Cerebellar nuclear complex (tissue), 1 donor: Measurements from ENCODE around the gene FAM193A.
"Not testable (repeated sequence)": the region's sequence is repeated elsewhere in the genome, so short reads cannot be mapped to it uniquely, and the experiment has no call there.

Experiments
- DNase-seq, 2 experiments: peaks; one replicate each; lab custom pipeline; 2025; lab: John Stamatoyannopoulos, UW

Gene FAM193A

GRCh38 chr4:2754848-2755819 lies 218.7 kb downstream of the FAM193A start:
- no peak for DNase-seq

DNA sequence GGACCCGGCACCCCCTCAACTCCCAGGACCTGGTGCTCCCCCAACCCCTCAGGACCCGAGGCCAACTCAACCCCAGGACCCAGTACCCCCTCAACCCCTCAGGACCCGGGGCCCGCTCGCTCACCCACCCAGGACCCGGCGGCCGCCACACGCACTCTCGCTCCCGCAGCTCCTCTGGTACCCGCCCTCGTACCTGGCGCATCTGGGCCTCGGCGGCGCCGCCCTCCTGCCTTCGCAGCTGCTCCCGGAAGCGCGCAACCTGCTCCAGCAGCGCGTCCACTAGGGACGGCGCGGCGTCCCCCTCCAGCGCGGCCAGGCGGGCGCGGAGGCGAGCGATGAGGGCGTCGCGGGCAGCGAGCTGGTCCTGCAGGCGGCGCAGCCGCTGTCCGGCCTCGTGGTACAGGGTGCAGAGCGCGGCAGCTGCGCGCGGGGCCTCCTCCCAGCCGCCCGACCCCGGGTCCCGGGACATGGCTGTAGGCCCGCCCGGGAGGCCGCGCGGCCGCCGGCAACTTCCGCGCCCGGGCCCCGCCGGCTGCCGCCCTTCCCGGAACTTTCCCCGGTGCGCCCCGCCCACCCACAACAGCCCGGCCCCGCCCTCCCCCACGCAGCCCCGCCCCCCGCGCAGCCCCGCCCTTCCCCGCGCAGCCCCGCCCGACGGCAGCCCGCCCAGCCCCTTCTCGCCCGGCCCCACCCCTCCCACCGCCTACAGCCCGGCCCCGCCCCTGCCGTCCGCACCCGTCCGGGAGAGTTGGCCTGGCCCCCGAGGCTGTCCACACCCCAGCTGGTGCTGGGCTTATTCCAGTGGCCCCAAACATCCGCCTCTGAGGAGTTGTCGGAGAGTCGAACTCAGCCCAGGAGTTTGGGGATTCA lies 219.6 kb downstream of the FAM193A start, which contains the start of gene TNIP2:
TNIP2 (minus strand) TSS at position 516 of the 870 bp plus-strand sequence; CDS start at position 469, 47 bp downstream.
- DNase-seq: no peak

GRCh38 chr4:2756691-2757350 lies 220.4 kb downstream of the FAM193A start:
- no peak for DNase-seq

- no peak for DNase-seq
Observed at GRCh38 chr4:2757426-2757825, 221.0 kb downstream of the FAM193A start.

GRCh38 chr4:2761035-2761923 lies 224.8 kb downstream of the FAM193A start:
- no peak for DNase-seq

DNA sequence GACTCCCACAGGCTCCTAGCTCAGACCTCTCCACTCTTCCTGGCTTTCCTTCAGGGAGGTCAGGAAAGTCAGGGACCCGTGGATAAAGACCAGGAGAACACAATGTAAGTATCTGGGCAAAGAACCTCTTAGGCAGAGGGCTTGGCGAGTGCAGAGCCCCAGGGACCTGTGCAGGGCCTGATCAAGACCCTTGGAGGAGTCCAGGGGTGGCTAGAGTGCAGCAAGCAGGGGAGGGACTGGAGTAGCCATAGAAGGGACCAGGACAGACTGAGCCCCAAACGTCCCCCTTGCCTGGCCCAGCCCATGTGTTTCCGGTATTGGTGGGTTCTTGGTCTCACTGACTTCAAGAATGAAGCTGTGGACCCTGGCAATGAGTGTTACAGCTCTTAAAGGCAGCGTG lies 225.6 kb downstream of the FAM193A start:
- no peak for DNase-seq

DNA sequence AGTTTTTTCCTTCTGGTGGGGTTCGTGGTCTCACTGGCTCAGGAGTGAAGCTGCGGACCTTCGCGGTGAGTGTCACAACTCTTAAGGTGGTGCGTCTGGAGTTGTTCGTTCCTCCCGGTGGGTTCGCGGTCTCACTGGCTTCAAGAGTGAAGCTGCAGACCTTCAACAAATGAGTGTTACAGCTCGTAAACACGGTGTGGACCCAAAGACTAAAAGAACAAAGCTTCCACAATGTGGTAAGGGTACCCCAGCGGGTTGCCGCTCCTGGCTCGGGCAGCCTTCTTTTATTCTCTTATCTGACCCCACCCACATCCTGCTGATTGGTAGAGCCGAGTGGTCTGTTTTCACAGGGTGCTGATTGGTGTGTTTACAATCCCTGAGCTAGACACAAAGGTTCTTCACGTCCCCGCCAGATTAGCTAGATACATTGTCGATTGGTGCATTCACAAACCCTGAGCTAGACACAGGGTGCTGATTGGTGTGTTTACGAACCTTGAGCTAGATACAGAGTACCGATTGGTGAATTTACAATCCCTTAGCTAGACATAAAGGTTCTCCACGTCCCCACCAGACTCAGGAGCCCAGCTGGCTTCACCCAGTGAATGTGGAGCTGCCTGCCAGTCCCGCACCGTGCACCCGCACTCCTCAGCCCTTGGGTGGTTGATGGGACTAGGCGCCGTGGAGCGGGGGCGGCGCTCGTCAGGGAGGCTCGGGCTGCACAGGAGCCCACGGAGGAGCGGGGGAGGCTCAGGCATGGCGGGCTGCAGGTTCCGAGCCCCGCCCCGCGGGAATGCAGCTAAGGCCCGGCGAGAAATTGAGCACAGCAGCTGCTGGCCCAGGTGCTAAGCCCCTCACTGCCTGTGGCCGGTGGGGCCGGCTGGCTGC lies 226.3 kb downstream of the FAM193A start:
- not testable (repeated sequence) for DNase-seq

DNA sequence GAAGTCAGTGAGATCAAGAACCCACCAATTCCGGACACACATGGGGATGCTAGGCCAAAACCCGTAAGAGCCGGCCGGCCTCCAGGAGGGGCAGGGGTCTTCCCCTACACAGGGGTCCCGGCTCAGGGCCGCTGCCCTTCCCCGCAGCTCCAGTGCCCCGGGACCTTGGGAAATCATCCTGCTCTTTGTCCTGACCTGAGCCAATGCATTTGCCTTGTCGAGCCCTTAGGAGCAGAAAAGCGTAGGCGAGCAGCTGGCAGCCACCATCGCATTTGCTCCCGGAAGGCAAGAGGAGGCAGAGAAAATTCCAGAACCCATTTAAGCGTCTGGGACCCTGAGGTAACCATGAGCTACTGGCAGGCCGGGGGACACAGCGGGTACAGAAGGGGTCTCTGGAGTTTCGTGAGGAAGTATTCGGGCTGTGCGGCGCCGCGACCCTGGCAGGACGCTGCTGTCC lies 227.1 kb downstream of the FAM193A start:
- no peak for DNase-seq

- DNase-seq: no peak
Observed at GRCh38 chr4:2765832-2766526, 229.5 kb downstream of the FAM193A start.

DNA sequence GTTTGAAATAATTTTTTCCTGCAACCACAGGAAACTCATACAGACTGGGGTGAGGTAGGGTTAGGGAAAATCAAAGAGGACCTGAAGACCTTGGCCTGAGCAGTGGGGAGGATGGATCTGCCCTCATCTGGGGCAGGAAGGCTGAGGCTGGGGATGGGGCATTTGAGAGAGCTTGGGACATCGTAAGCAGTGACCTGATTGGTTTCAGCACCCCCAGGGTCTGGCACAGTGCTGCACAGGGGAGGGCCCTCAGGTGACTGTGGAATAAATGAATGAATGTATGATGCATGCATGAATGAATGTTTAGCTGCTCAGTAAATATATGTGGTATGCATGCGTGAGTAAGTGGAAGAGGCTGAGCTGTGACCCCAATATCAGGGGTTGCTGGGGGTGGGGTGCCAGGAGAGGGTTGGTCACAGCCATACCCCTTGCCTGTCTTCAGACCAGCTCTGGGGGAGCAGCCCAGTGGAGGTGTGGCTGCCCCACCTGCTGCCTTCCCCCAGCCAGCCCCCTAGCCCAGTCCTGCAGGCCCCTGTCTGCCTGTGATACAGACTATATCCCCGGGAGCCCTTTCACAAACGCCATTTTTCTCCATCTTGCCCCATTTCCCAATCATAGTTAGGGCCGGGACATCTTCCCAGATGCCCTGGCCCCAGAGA lies 230.7 kb downstream of the FAM193A start:
- DNase-seq: no peak

- no peak for DNase-seq
Observed at GRCh38 chr4:2767705-2768074, 231.2 kb downstream of the FAM193A start.

- no peak for DNase-seq
Observed at GRCh38 chr4:2768124-2768523, 231.7 kb downstream of the FAM193A start.

GRCh38 chr4:2768921-2769336 lies 232.5 kb downstream of the FAM193A start:
- no peak for DNase-seq

GRCh38 chr4:2771264-2771663 lies 234.8 kb downstream of the FAM193A start:
- no peak for DNase-seq

DNA sequence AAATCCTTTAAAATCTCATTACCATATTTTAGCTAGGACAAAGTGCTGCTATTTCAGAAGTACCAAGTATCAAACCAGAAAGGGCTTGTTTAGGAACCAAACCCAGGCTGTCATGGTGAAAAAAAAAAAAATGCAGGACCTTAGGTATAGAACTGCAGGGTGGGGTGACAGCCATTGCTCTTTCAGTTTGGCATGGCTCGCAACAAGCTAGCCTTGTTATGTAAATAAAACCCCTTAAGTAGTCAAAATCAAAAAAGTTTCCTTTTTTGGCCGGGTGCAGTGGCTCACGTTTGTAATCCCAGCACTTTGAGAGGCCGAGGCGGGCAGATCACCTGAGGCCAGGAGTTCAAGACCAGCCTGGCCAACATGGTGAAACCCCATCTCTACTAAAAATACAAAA lies 244.2 kb downstream of the FAM193A start:
- DNase-seq: not testable (repeated sequence)

- DNase-seq: no peak
Observed at GRCh38 chr4:2781911-2782310, 245.5 kb downstream of the FAM193A start.
